ENCODE results near the gene MAP4K4.
"Not testable (repeated sequence)": the region's sequence is repeated elsewhere in the genome, so short reads cannot be mapped to it uniquely, and the experiment has no call there.

The MAP4K4 gene

DNA sequence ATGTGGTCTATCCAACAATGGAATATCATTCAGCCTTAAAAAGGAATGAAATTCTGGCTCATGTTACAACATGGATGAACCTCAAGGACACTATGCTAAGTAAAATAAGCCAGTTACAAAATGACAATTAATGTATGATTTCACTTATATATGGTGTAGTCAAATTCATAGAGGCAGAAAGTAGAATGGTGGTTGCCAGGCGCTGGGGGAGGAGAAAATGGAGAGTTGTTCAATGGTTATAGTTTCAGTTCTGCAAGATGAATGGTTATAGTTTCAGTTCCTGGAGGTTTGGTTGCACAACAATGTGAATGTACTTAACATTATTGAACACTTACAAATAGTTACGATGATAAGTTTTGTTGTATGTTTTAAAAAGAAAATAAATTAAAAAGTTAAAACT, 215.0 kb downstream of the MAP4K4 start:
- DNase-seq (ENCODE audit: low spot score), result no peak
- TF ChIP-seq, protein P1, sequence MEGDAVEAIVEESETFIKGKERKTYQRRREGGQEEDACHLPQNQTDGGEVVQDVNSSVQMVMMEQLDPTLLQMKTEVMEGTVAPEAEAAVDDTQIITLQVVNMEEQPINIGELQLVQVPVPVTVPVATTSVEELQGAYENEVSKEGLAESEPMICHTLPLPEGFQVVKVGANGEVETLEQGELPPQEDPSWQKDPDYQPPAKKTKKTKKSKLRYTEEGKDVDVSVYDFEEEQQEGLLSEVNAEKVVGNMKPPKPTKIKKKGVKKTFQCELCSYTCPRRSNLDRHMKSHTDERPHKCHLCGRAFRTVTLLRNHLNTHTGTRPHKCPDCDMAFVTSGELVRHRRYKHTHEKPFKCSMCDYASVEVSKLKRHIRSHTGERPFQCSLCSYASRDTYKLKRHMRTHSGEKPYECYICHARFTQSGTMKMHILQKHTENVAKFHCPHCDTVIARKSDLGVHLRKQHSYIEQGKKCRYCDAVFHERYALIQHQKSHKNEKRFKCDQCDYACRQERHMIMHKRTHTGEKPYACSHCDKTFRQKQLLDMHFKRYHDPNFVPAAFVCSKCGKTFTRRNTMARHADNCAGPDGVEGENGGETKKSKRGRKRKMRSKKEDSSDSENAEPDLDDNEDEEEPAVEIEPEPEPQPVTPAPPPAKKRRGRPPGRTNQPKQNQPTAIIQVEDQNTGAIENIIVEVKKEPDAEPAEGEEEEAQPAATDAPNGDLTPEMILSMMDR (IDR thresholded peaks at IDR 0.05; ENCODE audit: extremely low read depth, insufficient read depth, missing control alignments), result no peak
- in situ Hi-C loops (cut with MboI; ENCODE audit: low pct_unique_long_range_greater_than_20kb, low sequenced_read_pairs, unreplicated experiment), result no loop called here

DNA sequence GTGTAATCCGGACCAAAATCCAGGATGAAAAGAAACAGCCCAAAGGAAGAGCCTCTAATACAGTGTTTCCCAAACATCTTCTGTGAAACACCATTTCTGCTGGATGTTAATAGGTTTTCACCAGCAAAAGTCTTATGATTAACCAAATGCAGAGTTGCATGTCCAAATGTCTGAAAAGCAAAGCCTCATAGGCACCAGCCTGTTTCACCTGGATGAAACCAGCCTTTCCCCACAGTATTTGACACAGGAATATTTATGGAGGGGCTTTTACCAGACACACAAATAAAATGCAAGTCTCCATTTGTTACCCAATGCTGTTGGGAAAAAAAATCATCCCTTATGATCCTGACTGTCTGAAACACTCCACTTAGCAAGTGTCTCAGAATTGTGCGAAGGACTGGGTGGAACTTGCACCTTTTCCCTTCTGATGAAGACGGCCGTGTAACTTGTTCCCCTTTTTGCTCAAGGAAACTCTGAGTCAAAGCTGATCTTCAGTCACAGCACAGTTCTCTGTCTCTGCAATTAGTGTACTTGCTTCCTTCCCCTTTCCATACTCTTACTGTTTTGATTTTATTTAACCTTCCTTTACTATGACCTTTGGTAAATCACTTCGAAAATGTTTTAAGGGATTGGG, 223.9 kb downstream of the MAP4K4 start:
- TF ChIP-seq, protein P1 (IDR thresholded peaks at IDR 0.05; ENCODE audit: extremely low read depth, insufficient read depth, missing control alignments), result no peak
- no peak for DNase-seq (ENCODE audit: low spot score)
- in situ Hi-C loops (cut with MboI; ENCODE audit: low pct_unique_long_range_greater_than_20kb, low sequenced_read_pairs, unreplicated experiment), result no loop called here

- in situ Hi-C loops (cut with MboI; ENCODE audit: low pct_unique_long_range_greater_than_20kb, low sequenced_read_pairs, unreplicated experiment), result no loop called here
Measured at GRCh38 chr2:101921953-101922325, 224.4 kb downstream of the MAP4K4 start.

GRCh38 chr2:101924311-101924710, 226.8 kb downstream of the MAP4K4 start:
- in situ Hi-C loops (cut with MboI; ENCODE audit: low pct_unique_long_range_greater_than_20kb, low sequenced_read_pairs, unreplicated experiment); DNase-seq (ENCODE audit: low spot score): not testable (repeated sequence)

More at GRCh38 chr2:101921953-101922325, 224.4 kb downstream of the MAP4K4 start:
- DNase-seq (ENCODE audit: low spot score), result no peak
- TF ChIP-seq, protein P1 (IDR thresholded peaks at IDR 0.05; ENCODE audit: extremely low read depth, insufficient read depth, missing control alignments), result no peak

DNA sequence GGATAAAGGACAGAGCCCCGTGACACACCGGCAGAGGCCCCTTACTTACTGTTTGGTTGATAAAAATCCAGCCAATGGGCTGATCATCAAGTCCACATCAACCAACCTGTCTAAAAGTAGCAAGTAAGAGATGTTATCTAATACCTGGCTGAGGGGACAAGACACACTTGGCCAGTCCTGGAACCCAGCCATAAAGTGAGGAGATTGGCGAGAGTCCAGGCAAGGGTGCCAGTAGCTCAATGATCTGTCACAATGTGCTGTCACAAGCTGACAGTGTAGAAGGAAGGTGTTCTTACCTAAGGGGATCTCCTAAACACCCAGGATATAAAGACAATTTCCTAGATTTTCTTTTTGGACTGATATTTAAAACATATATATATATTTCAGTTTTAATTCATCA, 232.5 kb downstream of the MAP4K4 start:
- in situ Hi-C loops (cut with MboI; ENCODE audit: low pct_unique_long_range_greater_than_20kb, low sequenced_read_pairs, unreplicated experiment), result no loop called here
- no peak for DNase-seq (ENCODE audit: low spot score)
- TF ChIP-seq, protein P1 (IDR thresholded peaks at IDR 0.05; ENCODE audit: extremely low read depth, insufficient read depth, missing control alignments), result no peak

DNA sequence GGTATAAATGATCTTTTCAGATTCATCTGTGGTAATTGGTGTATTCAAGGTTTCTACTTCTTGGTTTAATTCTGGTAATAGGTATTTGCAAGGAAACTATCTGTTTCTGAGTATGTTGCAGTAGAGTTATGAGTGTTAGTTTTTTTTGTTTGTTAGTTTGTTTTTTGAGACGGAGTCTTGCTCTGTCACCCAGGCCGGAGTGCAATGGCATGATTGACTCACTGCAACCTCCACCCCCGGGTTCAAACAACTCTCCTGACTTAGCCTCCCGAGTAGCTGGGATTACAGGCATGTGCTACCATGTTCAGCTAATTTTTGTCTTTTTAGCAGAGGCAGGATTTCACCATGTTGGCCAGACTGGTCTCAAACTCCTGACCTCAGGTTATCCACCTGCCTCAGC, 233.3 kb downstream of the MAP4K4 start:
- TF ChIP-seq, protein P1 (IDR thresholded peaks at IDR 0.05; ENCODE audit: extremely low read depth, insufficient read depth, missing control alignments), result no peak
- no peak for DNase-seq (ENCODE audit: low spot score)
- in situ Hi-C loops (cut with MboI; ENCODE audit: low pct_unique_long_range_greater_than_20kb, low sequenced_read_pairs, unreplicated experiment), result no loop called here

GRCh38 chr2:101931402-101931801, 233.9 kb downstream of the MAP4K4 start:
- no peak for DNase-seq (ENCODE audit: low spot score)
- in situ Hi-C loops (cut with MboI; ENCODE audit: low pct_unique_long_range_greater_than_20kb, low sequenced_read_pairs, unreplicated experiment), result no loop called here
- TF ChIP-seq, protein P1 (IDR thresholded peaks at IDR 0.05; ENCODE audit: extremely low read depth, insufficient read depth, missing control alignments), result no peak

DNA sequence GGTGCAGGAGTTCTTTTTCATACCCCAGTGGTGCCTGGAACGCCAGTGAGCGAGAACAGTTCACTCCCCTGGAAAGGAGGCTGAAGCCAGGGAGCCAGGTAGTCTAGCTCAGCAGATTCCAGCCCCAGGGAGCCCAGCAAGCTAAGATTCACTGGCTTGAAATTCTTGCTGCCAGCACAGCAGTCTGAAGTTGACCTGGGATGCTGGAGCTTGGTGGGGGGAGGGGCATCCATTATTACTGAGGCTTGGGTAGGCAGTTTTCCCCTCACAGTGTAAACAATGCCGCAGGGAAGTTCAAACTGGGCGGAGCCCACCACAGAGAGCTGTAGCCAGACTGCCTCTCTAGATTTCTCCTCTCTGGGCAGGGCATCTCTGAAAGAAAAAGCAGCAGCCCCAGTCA, 238.3 kb downstream of the MAP4K4 start:
- DNase-seq (ENCODE audit: low spot score), result not testable (repeated sequence)

More for the DNA sequence above, 238.3 kb downstream of the MAP4K4 start:
- in situ Hi-C loops (cut with MboI; ENCODE audit: low pct_unique_long_range_greater_than_20kb, low sequenced_read_pairs, unreplicated experiment), result not testable (repeated sequence)

All from GM13977 (cell line).